ENCODE data around the gene SYNDIG1.

Gene SYNDIG1

GRCh38 chr20:24665196-24665595, 195.8 kb downstream of the SYNDIG1 start:
- DNase-seq: no peak

- DNase-seq: no peak
Measured at GRCh38 chr20:24665741-24666191, 196.3 kb downstream of the SYNDIG1 start.

- no peak for DNase-seq
Measured at GRCh38 chr20:24667689-24668383, 198.4 kb downstream of the SYNDIG1 start.

- no peak for DNase-seq
Measured at GRCh38 chr20:24668384-24668702, 198.9 kb downstream of the SYNDIG1 start.

- no peak for DNase-seq
Measured at GRCh38 chr20:24668791-24669190, 199.4 kb downstream of the SYNDIG1 start.

- no peak for DNase-seq
Measured at GRCh38 chr20:24669701-24670100, 200.3 kb downstream of the SYNDIG1 start.

GRCh38 chr20:24670341-24670872, 201.0 kb downstream of the SYNDIG1 start:
- no peak for DNase-seq

GRCh38 chr20:24670981-24671380, 201.6 kb downstream of the SYNDIG1 start:
- DNase-seq: no peak

- DNase-seq: no peak
Measured at GRCh38 chr20:24672181-24672880, 202.9 kb downstream of the SYNDIG1 start.

- DNase-seq: no peak
Measured at GRCh38 chr20:24672886-24673677, 203.7 kb downstream of the SYNDIG1 start.

- DNase-seq: no peak
Measured at GRCh38 chr20:24673678-24674570, 204.5 kb downstream of the SYNDIG1 start.

GRCh38 chr20:24674921-24675605, 205.6 kb downstream of the SYNDIG1 start:
- DNase-seq: no peak

- no peak for DNase-seq
Measured at GRCh38 chr20:24675651-24676352, 206.4 kb downstream of the SYNDIG1 start.

- no peak for DNase-seq
Measured at GRCh38 chr20:24676353-24676977, 207.0 kb downstream of the SYNDIG1 start.

- no peak for DNase-seq
Measured at GRCh38 chr20:24676978-24677370, 207.5 kb downstream of the SYNDIG1 start.

- DNase-seq: no peak
Measured at GRCh38 chr20:24677626-24678315, 208.3 kb downstream of the SYNDIG1 start.

- no peak for DNase-seq
Measured at GRCh38 chr20:24678351-24679106, 209.1 kb downstream of the SYNDIG1 start.

GRCh38 chr20:24679448-24680047, 210.1 kb downstream of the SYNDIG1 start:
- DNase-seq: no peak
